Parathyroid adenoma (tissue), 2 donors: Measurements from ENCODE around the gene KHNYN.

Source experiments
- H2AFZ ChIP-seq: fragments of 300-600 bp; sonication (generic); one replicate; pipeline ENCODE4 v1.7.0; 2017; ENCODE audit warnings: antibody characterized with exemption, mild to moderate bottlenecking
- H3K27ac ChIP-seq: fragments of 300-600 bp; sonication (generic); one replicate; pipeline ENCODE4 v1.7.0; 2017
- H3K27me3 ChIP-seq: fragments of 300-600 bp; sonication (generic); one replicate; pipeline ENCODE4 v1.7.0; 2017; ENCODE audit warnings: low read length; ENCODE audit not compliant: control insufficient read depth, insufficient read depth
- H3K36me3 ChIP-seq: fragments of 300-600 bp; sonication (generic); one replicate; pipeline ENCODE4 v1.7.0; 2017; ENCODE audit warnings: low read length; ENCODE audit not compliant: control insufficient read depth, insufficient read depth
- H3K4me1 ChIP-seq: fragments of 300-600 bp; sonication (generic); one replicate; pipeline ENCODE4 v1.7.0; 2017; ENCODE audit warnings: control low read depth
- H3K4me2 ChIP-seq: fragments of 300-600 bp; sonication (generic); one replicate; pipeline ENCODE4 v1.7.0; 2017; ENCODE audit warnings: low read length
- H3K4me3 ChIP-seq: fragments of 300-600 bp; sonication (generic); one replicate; pipeline ENCODE4 v1.7.0; 2017; ENCODE audit warnings: low read depth, low read length
- H3K79me2 ChIP-seq: fragments of 300-600 bp; sonication (generic); one replicate; pipeline ENCODE4 v1.7.0; 2017; ENCODE audit warnings: control low read depth
- H3K9ac ChIP-seq: fragments of 300-600 bp; sonication (generic); one replicate; pipeline ENCODE4 v1.7.0; 2017; ENCODE audit warnings: mild to moderate bottlenecking
- H3K9me3 ChIP-seq: fragments of 300-600 bp; sonication (generic); one replicate; pipeline ENCODE4 v1.7.0; 2017; ENCODE audit warnings: low read length; ENCODE audit not compliant: control insufficient read depth
- TF ChIP-seq, protein P1 (sequence below): fragments of 300-600 bp; sonication (generic); IDR thresholded peaks from one replicate; pipeline ENCODE4 v1.7.0; 2017; ENCODE audit warnings: antibody characterized with exemption, mild to moderate bottlenecking
- donor health status: primary hyperparathyroidism.

KHNYN gene

DNA sequence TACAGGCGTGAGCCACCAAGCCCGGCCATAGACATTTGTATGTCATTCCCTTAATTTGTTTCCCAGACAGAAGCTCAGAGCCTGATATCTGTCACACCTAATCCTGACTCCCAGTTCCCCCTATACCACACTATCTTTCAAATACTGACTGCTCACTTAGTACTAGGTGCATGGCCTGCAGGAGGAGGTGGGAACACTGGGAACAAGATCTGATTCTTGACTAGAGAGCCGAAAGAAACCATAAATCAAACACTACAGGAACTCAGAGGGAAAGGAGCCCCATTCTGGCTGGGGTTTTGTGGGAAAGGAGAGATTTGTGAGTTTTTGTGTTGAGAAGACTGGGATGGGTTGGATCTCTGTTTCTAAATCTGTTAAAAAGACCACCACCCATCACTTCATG is 4.9 kb downstream of the KHNYN start:
- Histone ChIP-seq H3K9ac (no peak overlapping the region), H3K4me3 (no peak overlapping the region), H3K79me2 (no peaks in the 10 kb centered on the region), H3K27ac (no peak overlapping the region), H3K9me3 (no peaks in the 10 kb centered on the region), H3K4me1 (peaks cover 14% of the 10 kb centered on the region), H3K4me2 (no peak overlapping the region), H3K36me3 (no peaks in the 10 kb centered on the region), H2AFZ (no peak overlapping the region), H3K27me3 (no peaks in the 10 kb centered on the region)
- TF ChIP-seq, protein P1, sequence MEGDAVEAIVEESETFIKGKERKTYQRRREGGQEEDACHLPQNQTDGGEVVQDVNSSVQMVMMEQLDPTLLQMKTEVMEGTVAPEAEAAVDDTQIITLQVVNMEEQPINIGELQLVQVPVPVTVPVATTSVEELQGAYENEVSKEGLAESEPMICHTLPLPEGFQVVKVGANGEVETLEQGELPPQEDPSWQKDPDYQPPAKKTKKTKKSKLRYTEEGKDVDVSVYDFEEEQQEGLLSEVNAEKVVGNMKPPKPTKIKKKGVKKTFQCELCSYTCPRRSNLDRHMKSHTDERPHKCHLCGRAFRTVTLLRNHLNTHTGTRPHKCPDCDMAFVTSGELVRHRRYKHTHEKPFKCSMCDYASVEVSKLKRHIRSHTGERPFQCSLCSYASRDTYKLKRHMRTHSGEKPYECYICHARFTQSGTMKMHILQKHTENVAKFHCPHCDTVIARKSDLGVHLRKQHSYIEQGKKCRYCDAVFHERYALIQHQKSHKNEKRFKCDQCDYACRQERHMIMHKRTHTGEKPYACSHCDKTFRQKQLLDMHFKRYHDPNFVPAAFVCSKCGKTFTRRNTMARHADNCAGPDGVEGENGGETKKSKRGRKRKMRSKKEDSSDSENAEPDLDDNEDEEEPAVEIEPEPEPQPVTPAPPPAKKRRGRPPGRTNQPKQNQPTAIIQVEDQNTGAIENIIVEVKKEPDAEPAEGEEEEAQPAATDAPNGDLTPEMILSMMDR: no peak

DNA sequence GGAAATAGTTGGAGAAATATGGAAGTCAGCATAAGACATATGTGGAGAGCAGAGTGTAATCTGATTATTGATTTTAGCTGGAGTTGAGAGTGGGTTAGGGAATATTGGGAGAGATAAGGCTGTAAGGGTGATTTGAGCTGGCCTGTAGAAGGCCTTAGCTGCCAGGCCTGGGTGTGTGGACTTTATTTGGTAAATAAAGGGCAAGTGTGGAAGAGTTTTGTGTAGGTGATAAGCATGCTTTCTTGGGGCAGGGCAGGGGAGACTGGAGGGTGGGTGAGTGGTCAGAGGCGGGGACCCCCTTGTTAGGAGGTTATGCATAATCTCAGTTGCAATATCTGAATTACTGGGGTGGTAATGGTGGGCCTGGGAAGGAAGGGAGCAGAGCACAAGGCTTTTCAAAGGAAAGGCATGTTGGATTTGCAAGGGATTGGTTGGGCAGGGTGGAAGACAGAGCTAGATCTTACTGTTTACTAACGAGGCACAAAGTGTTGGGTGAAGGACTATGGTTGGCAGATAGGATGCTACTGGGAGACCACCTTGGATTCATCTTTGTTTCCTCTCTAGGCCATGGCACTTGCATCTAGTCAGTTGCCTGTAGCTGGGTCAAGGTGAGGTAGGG is 5.5 kb downstream of the KHNYN start:
- no peak overlapping the region for H3K27ac ChIP-seq
- H3K4me1 ChIP-seq: peaks cover 14% of the 10 kb centered on the region
- no peak overlapping the region for H3K9ac ChIP-seq
- no peak overlapping the region for H2AFZ ChIP-seq
- no peaks in the 10 kb centered on the region for H3K79me2 ChIP-seq
- H3K27me3 ChIP-seq: no peaks in the 10 kb centered on the region
- no peak overlapping the region for H3K4me3 ChIP-seq
- TF ChIP-seq, protein P1: no peak
- H3K4me2 ChIP-seq: no peak overlapping the region
- H3K36me3 ChIP-seq: no peaks in the 10 kb centered on the region
- no peaks in the 10 kb centered on the region for H3K9me3 ChIP-seq

DNA sequence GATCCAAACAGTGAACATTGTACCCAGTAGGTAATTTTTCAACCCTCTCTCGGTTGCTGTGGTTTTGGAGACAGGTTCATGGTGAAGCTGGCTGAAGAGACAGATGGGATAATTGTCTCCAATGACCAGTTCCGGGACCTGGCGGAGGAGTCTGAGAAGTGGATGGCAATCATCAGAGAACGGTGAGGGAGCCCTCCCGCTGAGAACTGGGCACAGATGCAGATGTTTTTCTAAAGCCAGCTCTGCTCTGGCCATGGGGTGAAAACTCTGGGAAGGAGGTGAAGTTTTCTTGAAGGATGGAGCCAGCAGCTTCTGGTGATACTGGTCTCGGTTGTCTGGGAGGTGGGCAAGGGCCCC is 6.2 kb downstream of the KHNYN start:
- TF ChIP-seq, protein P1: no peak
- Histone ChIP-seq H3K79me2 (no peaks in the 10 kb centered on the region), H3K4me3 (no peak overlapping the region), H3K9ac (no peak overlapping the region), H3K36me3 (no peaks in the 10 kb centered on the region), H3K4me1 (peaks cover 9% of the 10 kb centered on the region), H3K27ac (peak overlapping the region; percentile 45), H3K9me3 (no peaks in the 10 kb centered on the region), H3K27me3 (no peaks in the 10 kb centered on the region), H3K4me2 (no peak overlapping the region), H2AFZ (no peak overlapping the region)

DNA sequence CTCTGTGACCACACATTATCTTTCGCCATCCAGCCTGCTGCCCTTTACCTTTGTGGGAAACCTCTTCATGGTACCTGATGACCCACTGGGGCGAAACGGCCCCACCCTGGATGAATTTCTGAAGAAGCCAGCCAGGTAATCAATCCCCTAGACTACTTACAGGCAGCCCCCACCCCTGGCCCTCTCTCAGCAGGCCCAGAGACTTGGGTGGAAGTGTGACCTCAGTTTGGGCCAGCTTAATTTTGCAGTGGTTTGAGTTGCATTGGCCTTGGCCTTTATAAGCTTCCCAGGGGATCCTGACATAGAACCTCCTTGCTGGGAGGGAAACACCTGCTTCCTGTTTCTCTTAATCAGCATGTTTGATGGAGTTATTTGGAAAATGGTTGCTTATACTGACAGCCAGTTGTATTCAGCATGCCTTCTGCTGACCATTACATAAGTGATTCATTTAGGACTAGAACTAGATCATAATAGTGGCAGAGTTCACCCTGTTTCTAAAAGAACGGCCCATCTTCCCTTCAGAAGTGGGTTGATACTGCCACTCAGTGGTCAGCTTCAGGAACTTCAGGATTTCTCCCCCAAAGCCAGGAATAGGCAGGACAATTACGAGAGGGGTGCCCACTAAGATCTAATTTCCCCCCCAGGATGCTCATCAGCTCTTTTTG is 6.7 kb downstream of the KHNYN start:
- peaks cover 8% of the 10 kb centered on the region for H3K4me1 ChIP-seq
- no peak overlapping the region for H3K4me2 ChIP-seq
- no peak overlapping the region for H3K4me3 ChIP-seq
- no peaks in the 10 kb centered on the region for H3K79me2 ChIP-seq
- TF ChIP-seq, protein P1: peak; percentile 87
- no peak overlapping the region for H2AFZ ChIP-seq
- H3K36me3 ChIP-seq: no peaks in the 10 kb centered on the region
- no peaks in the 10 kb centered on the region for H3K27me3 ChIP-seq
- no peak overlapping the region for H3K9ac ChIP-seq
- no peaks in the 10 kb centered on the region for H3K9me3 ChIP-seq
- H3K27ac ChIP-seq: peak overlapping the region; percentile 45
